Measurements from ENCODE around the gene EIPR1.

The EIPR1 gene

DNA sequence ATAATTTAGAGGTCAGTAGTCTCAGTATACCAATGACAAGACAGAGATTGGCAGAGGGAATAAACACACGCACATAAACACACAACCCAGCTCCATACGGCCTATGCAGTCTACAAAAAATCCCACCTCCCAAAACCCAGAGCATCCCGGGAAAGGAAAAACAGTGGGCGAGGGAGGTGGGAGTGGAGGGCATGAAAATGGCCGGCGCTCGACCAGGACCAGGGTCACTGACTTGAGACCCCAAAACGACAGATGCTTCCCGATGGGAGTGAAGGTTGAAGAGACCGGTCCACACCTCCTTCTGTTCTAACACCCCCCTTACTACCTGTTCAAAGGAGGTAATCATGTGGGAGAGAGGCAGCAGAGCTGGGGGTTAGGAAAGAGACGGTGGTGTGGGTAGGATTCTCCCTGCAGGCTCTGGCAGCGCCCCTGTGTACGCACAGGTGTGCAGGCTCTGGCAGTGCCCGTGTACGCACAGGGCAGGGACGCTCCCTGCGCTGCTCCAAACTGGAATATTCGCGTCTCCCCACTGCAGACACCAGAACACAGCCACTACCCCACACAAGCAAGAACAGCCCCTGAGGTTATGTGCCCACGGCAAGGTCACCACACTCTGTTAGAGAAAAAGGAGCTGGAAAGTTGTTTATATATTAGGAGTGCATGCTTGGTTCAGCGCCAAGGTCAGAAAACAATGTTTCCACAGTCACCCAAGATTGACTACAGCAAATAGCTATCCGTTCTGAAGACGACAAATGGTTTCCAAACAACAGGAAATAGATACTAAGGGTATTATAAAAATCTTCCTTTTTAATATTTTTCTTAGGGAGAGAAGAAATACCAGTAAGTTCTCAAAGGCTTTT lies 67.9 kb downstream of the EIPR1 start:
- no peak for DNase-seq (ENCODE audit: low read depth in 2 of 2, low spot score in 1 of 2)

DNA sequence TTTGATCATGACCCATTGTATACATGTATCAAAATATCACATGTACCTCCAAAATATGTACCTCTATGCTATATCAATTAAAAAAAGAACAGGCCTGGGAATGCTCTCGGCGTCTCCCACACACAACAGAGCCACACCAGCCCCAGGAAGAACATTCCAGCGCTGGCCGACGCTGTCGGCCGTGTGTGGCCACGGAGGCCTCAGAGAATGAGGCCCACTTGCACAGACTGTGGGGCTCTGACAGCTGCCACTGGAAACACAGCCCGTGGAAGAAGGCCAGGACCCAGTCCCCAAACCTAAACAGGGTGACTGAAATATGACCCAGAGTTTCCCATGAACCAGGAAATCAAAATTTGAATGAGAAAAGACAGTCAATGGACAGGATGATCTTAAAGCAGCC lies 69.7 kb downstream of the EIPR1 start:
- DNase-seq (ENCODE audit: low read depth in 2 of 2, low spot score in 1 of 2): no peak

DNA sequence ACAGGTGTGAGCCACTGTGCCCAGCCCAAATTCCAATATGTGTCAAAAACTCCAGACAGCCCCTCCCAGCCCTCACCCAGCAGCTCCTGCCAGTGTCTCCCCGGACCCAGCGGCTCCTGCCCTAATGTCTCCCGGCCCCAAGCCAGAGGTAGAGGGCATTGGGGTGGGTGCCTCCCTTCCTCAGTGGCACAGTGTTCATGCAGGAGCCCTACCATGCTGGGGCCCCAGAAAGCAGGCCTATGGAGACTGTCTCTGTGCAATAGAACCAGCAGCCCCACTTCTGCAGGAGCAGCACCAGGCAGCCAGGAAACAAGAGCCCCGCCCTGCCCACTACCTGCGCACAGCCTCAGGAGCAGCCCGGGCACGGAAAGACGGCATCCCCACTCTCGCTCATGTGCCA lies 70.4 kb downstream of the EIPR1 start:
- DNase-seq (ENCODE audit: low read depth in 2 of 2, low spot score in 1 of 2): no peak

DNA sequence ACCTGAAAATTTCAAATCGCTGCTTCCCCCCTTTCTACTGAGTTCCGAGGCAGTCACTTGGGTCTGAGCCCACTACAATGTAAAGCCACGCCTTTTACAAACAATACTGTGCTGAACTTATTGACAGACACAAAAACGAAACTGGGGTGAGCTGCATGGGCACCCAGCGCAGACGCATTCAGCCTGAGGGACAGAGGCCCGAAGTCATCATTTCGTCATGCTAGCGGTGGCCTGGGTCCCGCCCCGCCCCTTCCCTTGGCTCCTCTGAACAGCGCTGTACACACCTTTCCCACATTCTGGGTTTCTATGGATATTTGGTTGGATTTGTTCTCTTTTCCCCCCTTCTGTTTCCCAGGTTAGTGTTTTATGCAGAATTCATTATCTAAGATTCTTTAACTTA lies 71.7 kb downstream of the EIPR1 start:
- DNase-seq (ENCODE audit: low read depth in 2 of 2, low spot score in 1 of 2): no peak

DNA sequence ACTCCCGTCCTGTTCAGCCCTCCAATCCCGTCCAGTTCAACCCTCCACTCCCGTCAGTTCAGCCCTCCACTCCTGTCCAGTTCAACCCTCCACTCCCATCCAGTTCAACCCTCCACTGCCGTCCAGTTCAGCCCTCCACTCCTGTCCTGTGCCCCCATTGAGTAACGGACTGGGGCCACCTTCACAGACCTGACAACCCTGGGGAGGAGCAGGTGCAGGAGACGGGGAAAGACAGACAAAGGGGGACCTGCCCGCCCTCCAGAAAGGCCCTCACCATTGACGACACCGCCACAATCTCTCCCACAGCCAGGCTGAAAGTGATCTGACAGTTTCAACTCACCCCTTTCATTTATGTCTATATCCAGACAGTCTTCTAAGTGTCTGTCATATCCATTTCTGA lies 72.2 kb downstream of the EIPR1 start:
- no peak for DNase-seq (ENCODE audit: low read depth in 2 of 2, low spot score in 1 of 2)

DNA sequence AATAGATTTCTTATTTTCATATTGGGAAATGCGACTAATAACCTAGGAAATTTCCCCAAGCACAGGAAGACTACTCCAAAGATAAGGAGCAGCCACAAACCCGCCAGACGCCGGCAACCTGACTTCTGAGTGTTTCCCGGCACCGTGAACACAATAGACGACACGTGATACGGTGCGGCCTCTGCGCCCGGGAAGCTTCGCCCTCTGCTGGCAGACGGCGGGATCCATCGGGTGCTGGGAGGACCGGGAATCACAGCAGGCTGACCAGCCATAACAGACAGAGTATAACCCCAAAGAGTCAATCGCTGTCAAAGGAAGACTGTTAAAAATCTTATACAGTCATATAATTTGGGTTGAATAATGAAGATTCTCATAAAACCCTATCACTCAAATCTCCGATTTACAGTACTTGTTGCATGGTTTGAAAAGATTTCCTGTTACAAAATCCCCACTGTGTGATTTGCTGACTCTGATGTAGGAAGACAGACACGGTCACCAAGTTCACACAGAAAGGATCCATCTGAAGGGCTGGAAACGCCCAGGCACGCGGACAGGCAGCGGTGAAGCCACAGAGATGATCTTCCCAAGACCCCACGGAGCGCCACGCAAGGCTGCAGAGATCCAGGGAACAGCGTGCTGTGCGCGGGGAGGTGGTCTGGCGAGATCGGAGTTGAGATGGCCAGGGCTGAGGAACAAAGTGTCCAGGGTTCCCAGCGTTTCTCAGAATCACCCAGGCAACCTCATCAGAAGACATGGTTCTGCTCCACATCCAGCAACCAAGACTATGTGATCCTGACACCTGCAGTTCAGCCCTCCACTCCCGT lies 73.8 kb downstream of the EIPR1 start:
- peak; percentile 34 to 55 for DNase-seq (ENCODE audit: low read depth in 2 of 2, low spot score in 1 of 2)

DNA sequence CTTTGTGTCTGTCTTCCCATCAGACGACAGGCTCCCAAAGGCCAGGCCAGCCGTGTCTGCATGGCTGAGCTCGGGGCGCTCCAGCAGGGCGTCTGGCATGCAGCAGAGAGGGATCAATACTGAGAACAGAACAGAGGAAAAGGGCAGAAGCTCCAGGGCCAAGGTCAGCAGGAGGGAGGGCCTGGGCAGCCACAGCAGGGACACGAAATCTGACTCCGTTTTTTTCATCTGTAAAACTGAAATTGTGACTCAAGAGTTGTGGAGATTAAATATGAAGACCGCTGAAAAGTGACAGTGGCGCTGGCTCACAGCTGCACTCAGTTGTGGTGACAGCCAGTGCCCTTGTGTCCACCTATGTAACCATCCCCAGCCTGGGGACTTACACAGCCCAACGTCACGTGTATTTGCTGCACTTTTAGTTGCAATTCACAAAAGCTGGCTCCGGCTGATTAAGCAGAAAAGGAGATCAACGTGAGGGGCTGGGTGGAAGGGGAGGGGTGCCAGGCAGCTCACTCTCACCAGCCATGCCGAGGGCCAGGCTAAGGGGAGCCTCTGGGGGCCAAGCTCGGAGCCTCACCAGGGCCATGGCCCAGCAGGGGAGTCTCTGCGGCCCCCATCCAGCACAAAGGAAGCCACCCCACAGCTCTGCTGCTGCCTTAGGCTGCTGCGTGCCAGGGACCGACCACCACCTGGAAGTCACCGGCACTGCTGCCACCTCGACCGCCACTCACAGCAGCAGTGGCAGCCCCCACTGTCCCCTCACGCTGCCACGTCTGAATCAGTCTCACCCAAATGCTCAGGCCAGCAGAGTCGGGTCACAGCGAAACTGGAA lies 74.7 kb downstream of the EIPR1 start:
- no peak for DNase-seq (ENCODE audit: low read depth in 2 of 2, low spot score in 1 of 2)

DNA sequence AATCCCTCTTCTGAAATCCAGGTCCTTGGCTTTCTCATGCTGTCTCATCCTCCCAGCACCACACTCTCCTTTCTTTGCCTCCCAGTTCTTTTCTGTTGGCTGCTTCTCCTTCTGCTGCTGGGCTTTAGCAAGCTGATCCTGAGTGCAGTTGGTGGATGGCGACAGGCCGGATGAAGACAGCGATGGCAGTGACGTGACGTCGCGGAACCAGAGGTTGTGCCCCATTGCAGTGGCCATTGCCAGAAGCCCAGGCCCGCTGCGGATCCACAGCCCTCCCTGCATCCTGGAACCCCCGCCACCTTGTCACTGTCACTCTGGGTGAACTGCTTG lies 75.2 kb downstream of the EIPR1 start:
- DNase-seq (ENCODE audit: low read depth in 2 of 2, low spot score in 1 of 2): no peak

DNA sequence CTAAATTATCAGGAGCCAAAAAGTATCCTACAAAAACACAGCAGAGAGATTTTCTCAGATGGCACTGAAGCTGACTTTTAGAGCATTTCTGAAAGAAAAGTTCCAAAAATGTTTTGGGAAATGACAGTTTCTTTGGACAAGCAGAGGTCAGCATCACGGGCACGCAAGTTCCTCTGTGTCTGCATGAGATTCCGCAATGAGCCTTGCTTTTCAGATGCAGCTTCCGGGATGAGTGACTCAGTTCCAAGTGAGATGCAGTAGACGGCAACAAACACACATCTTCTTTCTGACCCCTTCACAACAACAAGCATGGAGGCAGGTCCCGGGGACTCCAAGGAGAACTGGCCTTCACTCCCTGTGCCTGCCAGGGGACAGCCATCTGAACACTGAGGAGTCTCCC lies 76.6 kb downstream of the EIPR1 start:
- no peak for DNase-seq (ENCODE audit: low read depth in 2 of 2, low spot score in 1 of 2)

DNA sequence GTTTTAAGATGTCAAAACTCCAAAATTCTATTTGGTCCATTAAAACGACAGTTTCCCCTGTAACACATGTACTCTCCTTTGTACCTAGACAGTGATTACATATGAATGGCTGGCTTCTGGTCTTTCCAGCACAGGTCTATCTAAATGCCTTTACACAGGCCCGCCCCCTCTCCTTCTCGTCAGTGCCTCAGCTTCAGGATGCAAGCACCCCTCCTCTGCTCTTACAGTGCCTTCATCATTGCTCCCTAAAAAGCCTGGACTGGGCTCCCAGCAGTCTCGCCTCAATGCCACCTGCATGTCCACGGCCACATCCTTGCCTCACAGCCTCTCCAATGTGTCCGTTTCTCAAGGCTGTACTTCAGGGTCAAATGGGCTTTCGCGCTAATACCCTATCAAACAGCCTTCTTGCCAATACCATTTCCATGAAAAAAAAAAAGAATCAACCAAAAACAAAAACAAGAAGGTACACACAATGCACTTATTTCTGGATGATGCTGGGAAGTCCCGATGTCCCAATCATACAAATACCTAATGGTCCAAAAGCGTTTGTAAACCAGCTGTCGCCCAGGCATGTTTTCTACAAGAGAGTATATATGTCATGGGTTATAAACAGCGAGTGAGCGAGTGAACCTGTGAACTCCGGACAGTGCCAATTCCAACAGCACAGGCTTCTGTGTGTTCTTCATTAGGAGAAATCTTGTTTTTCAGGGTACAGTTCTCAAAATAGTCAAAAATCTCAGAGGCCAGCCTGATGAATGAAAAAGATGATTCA lies 77.2 kb downstream of the EIPR1 start:
- DNase-seq (ENCODE audit: low read depth in 2 of 2, low spot score in 1 of 2): no peak

DNA sequence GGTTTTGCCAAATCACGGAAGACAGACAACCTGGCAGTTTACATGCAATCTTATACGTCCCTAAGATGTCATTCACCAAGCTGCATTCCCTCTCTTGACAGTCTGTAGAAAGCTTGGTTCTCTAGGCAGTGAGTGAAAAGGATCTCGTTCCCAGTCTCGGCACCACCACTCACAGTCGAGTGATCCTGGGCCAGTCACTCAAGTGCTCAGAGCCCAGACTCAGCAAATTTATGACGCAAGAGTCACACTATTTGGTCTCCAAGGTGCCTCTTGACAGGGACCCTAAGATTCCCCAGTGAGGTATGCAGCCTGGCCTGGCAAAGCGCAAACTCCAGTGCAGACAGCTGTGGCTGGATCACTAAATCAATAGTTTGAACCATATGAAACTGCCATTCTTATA lies 77.9 kb downstream of the EIPR1 start:
- DNase-seq (ENCODE audit: low read depth in 2 of 2, low spot score in 1 of 2): no peak

DNA sequence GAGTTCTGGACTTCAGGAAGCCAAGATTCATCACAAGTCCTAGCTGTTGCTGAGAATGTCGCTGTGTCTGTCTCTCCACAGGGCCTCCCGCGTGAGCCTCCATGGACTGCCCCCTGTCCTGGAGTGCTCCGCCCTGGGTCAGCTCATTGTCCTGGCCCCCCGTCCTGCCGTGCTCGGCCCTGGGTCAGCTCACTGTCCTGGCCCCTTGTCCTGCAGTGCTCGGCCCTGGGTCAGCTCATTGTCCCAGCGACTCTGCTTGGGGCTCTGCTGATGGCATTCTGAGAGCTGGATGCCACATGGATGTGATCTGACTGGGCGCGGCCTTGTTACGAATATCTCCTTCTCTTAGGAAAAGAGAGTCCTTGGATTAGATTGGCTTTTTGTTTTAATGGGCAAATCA lies 78.5 kb downstream of the EIPR1 start:
- no peak for DNase-seq (ENCODE audit: low read depth in 2 of 2, low spot score in 1 of 2)

DNA sequence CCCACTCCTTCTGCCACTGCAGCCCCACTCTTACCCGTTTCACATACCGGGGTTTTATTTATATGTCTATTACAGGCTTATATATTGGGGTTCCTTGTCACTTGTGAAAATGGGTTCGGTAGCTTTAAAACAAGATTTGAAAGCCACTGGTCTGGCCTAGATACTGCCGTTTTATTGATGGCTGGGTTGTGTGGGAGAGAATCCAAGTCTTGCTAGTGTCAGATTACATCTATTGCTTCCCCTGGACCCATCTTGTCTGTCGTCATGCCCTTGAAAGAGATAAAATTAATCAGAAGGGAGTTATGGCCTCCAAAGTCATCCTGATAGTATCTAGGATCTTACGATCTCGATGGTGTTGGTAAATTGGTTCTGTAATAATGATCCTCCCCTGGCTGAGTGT lies 79.4 kb downstream of the EIPR1 start:
- DNase-seq (ENCODE audit: low read depth in 2 of 2, low spot score in 1 of 2): no peak

DNA sequence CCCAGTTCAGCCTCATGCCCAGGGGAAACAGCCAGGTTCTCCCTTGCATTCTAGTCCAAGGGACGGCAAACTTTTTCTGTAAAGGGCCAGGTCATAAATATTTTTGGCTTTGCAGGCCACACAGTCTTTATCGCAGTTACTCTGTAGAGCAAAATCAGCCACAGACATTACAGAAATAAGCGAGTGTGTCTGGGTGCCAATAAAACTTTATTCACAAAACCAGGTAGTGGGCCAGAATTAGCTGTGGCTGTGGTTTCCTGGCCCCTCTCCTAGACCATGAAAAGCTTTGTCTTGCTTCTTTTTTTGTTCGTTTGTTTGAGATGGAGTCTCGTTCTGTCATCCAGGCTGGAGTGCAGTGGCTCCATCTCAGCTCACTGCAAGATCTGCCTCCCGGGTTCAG lies 80.1 kb downstream of the EIPR1 start:
- no peak for DNase-seq (ENCODE audit: low read depth in 2 of 2, low spot score in 1 of 2)

DNA sequence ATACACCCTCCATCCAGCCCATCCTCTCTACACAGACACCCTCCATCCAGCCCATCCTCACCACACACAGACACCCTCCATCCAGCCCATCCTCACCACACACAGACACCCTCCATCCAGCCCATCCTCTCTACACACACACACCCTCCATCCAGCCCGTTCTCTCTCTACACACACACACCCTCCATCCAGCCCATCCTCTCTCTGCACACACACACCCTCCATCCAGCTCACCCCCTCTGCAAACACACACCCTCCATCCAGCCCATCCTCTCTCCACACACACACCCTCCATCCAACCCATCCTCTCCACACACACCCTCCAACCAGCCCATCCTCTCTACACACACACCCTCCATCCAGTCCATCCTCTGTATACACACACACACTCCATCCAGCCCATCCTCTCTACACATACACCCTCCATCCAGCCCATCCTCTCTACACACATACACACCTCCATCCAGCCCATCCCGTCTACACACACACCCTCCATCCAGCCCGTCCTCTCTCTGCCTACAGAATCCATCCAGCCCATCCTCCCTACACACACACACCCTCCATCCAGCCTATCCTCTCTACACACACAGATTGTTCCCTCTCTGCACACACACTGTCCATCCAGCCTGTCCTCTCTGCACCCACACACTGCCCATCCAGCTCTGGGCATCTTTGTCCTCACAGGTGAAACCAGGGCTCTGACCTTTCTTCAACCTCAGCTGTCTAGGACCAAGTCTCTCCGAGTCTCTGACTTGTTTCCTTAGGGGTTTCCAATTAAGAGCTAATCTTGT lies 81.2 kb downstream of the EIPR1 start:
- DNase-seq (ENCODE audit: low read depth in 2 of 2, low spot score in 1 of 2): no peak

DNA sequence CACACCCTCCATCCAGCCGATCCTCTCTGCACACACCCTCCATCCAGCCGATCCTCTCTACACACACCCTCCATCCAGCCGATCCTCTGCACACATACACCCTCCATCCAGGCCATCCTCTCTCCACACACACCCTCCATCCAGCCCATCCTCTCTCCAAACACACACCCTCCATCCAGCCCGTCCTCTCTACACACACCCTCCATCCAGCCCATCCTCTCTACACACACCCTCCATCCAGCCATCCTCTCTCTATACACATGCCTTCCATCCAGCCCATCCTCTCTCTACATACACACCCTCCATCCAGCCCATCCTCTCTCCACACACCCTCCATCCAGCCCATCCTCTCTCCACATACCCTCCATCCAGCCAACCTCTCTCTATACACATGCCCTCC lies 83.1 kb downstream of the EIPR1 start:
- no peak for DNase-seq (ENCODE audit: low read depth in 2 of 2, low spot score in 1 of 2)

DNA sequence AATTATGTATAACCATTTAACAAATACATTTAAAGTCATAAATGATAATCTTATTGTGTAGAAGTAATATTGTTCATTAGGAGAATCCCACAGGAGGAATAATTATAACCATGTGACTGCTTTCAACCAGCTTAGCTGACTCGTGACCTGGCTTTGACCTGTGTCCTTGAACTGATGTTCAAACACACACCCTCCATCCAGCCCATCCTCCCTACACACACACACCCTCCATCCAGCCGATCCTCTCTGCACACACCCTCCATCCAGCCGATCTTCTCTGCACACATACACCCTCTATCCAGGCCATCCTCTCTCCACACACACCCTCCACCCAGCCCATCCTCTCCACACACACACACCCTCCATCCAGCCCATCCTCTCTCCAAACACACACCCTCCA lies 83.5 kb downstream of the EIPR1 start:
- DNase-seq (ENCODE audit: low read depth in 2 of 2, low spot score in 1 of 2): no peak

DNA sequence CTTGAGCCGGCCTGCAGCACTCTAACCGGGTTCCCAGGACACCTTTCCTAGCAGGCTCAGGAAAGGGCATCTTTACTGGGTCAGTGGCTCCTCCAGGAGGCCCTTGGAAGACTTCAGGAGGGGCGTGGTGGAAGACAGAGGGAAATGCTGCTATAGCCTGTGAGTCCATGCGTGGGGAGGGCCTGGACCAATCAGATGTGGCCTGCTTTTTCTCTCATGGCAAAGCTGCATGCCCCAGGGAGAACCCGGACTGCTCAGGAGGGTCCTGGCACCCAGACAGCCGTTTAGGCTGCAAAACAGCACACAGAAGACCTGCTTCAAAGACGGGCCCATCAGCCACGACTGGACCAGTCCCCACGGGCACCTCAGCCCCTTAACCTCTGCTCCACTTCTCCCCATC lies 84.4 kb downstream of the EIPR1 start:
- DNase-seq (ENCODE audit: low read depth in 2 of 2, low spot score in 1 of 2): no peak

DNA sequence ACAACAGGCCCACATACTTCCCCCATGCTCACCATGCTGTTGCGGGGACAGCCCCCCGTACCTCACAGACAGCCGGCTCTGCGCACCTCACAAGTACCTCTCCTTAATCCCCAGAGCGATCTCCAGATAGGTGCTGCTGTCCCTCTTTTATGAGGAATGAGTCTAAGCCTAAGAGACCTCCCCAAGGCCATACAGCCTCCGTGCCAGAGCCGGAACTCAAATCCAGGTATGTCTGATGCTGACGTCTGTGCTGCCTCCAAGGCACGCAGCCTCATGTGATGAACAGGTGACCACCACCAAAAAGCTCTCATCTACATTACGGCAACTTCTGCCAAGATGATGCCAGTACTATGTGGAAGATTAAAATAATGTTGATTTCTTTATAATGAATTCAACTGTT lies 85.2 kb downstream of the EIPR1 start:
- DNase-seq (ENCODE audit: low read depth in 2 of 2, low spot score in 1 of 2): no peak

DNA sequence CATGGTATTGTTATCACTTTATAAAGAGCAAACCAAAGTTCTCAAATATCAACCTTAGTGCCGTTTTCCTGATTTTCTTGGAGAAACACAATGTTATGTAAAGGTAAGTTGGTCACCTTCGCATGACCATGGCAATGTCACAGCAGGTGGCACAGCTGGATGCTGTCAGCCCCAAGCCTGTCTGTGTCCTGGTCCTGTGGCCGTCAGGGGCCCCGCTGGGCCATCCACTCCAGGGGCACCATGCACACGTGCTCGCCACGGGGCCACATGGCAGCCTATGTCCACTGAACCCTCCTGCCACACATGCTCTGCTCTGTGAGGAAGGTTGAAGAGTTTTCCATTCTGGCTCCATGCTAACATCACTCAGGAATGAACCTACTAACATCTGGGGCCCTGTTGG lies 85.9 kb downstream of the EIPR1 start:
- DNase-seq (ENCODE audit: low read depth in 2 of 2, low spot score in 1 of 2): no peak
